RPMI8226 (cell line): Measurements from ENCODE around the gene BCAN.

Experiments used
- DNase-seq: peaks from one replicate; pipeline ENCODE4 v3.0.0-alpha.2; 2015

BCAN gene

DNA sequence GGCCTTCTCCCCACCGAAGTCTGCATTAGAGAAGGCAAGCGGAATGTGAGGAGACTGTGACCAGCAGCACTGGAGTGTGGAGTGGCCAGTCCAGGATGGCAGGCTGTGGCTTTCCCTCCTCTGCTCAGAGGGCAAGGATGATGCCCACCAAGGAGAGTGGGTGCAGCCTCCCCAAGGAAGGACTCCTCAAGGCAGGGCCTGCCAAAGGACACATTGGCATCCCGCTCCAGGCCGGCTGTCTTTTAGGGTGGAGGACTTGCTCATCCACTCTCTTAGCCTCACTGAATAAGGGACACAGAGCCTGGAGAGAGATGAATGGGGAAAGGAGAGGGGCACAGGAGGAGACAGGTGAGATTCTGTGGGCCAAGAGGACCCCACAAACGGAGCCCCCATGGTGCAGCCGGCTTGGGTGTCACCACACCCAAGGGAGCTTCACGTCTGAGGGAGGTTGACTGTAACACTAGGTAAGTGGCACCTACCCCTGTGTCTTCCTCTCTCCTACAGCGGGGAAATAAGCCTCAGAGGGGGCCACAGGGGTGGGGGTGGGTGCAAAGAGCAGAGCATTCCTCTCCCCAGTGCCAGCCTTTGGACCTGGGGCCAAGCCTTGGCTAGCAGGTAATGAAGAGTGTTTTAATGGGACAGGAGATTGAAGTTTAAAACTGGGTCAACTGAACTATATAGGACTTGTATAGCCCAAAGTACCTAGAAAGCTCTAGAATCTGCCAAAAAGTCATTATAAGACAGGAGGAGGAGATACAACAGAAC is 39.5 kb downstream of the BCAN start:
- no peak for DNase-seq

DNA sequence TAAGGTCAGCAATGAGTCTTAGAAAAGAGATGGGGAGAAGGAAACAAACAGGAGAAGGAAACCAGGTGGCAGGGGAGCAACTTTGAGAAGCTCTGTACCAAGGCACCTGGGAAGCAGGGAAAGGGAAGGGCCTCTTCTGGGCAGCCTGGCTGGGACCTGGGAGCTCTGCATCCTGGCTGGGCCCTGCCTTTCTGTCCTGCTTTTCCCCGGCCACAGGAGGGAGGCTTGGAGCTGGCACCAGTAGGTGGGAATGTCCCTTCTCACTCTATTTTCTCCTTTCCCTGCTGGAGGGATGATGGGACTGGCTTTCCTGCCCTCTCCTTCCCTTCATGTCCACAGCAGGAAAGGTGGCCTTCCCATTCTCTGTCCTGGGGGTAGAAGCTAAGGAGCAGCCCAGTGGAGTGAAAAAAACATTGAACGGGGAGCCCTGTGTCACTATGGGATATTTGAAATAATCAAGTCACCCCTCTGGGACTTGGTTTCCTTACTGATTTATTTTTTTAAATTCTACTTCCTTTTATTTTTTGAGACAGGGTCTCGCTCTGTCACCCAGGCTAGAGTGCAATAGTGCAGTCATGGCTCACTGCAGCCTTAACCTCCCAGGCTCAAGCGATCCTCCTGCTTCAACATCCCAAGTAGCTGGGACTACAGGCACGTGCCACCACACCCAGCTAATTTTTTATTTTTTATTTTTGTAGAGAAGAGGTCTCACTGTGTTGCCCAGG is 40.4 kb downstream of the BCAN start:
- no peak for DNase-seq

DNA sequence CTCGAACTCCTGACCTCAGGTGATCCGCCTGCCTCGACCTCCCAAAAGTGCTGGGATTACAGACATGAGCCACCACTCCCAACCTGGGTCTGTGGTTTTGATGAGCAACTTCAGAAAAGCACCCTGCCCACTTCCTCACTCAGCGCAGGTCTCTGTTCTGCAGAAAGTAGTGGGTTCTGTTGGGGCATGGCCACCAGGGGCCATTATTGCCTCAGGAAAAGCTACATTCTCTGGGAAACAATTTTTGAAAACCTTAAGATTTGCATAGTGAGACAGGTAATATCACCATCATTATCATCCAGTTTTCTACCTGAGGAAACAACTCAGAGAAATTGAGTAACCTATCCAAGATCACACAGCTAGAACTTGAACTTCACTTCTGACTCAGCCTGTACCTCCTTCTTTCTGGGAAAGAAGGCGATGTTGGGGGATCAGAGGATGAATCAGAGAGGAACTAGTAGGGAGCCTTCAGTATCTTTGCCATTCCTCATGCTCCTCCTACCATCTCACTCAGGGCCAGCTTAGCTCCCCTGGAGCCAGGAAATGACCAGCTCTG is 42.4 kb downstream of the BCAN start:
- DNase-seq: no peak

DNA sequence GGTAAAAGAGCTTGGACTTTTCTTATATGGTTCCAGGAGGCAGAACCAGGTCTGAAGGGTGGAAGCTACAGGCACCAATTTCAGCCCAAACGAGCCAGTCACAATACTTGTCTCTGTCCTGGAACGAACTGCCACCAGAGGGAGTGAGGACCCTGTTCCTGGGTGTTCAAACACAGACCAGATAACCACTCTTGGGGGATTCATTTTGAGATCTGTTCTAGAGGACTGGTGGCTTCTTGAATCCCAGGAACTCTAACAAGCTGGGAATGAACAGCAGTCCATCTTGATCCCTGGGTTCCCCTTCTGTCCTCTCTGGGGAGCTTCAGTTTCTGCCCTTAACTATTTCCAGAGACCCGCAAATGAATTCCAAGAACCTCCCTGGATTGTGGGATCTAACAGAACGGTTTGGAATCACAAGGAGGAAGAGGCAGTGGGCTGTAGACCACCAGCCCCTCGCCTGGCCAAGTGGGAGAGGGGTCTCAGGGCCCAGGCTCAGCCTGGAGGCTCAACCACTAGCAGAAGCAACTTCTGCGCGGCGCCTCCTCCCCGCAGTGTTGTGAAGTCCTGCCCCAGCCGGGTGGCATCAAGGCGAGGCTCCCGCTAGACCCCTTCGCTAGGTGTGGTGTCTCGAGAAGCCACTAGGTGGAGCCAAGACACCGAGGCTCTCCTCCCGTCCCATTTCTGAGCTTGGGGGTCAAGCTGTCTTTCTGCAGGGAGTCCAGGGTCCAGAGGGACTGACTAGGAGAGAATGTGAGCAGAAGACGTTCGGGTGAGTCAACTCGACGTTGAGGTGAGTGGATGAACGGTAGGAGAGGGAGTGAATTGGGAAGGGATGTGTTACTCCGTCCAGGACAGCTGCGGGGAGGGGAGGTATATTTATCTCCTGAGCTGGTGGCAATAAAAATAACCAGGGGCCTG is 47.4 kb downstream of the BCAN start:
- DNase-seq: peak; percentile 92

DNA sequence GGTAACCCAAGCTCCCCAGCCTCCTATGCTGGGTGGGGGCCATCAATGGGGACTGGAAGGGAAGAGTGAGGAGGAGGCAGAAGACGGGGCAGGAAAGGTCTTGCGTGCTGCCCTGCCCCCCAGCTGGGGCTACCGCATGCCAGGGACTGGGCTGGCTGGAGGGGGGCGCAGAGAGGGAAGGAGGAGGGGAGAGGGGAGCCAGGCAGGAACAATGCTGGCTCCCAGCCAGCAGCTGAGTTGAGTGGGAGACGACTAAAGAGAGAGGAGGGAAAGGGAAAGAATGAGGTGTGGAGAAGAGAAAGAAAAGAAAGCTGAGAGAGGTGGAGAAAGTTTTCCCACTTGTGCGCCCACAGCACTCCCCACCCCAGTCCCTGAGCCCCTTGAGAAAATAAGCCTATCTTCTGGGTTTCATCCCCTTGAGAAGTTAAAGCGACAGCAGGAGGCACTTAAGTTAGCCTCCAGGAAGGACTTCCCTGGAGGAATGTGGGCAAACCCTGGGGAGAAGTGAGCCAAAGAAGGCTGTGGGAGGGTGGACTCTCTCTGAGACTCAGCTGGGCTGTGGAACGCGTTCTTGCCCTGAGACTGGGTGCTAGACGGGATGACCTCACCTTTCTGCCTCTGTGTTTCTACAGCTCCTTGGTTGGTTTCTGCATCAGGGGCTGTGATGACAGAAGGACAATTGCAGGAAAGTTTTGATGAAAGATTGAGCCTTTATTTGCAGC is 48.2 kb downstream of the BCAN start:
- DNase-seq: no peak

DNA sequence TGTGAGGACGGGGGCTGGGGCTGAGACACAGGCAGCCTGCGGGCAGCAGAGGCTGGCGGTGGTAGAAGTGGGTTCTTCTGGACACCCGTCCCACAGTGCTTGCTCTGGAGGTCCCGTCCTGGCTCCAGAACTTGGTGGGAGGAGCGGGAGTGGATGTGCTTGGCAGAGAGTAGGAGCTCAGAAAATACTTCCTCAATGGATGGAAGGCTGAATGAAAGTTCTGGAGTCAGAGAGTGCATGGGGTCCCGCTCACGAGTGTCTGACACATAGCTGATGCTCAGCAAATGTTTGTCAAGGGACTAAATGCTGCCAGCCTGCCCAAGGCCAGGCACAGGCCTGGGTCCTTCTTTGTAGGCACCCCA is 48.7 kb downstream of the BCAN start:
- DNase-seq: no peak

DNA sequence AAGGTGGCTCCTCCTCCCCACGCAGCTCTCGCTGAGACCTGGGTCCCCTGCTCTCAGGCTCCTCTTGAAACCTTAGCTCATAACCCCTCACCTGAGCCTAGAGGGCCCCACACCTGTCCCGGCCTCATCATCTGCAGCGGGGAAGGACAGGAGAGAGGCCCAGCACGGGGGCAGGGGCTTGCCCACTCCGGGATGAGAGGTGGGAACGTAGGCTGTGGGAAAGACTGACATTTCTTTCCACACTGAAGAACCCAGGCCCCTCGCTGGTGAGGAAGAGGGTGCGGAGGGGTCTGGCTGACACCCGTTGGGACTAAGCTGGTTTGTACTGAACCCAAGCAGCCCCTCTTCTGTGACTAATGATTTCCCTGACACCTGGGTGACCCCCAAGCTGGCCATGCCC is 49.3 kb downstream of the BCAN start:
- DNase-seq: no peak

DNA sequence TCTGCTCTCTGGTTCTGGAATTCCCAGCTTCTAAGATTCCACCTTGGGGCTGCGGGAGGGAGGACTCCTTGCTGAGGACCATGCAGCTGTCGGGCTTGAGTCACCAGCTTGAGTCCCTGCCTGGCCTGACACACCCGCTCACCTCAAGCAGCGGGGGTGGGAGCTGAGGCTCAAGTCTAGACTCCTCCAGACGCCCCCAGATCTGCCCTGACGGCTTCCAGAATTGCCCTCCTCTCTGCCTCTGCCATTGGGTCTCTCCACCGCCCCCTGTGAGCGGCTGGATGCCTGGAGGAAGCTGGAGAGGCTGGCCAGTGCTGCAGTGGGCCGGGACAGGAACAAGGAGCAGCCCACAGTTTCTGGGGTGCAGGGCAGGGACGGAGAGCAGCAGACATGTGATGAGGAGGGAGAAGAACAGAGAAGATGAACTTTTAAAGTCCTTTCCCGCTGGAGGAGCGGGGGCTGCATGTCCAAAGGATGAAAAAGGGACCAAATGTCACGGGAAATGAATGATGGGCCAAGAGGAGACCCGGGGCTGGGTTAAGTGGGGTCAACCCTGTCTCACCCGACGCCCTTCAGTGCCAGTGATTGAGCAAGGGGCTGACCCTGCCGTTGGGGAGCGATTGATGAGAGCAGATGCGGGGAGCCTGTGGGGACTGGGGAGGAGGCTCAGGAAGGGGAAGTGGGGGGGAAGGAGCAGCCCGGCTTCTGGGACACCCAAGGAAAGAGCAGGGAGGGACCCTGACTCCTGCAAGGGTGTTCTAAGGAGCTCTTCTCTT is 49.9 kb downstream of the BCAN start:
- DNase-seq: no peak

DNA sequence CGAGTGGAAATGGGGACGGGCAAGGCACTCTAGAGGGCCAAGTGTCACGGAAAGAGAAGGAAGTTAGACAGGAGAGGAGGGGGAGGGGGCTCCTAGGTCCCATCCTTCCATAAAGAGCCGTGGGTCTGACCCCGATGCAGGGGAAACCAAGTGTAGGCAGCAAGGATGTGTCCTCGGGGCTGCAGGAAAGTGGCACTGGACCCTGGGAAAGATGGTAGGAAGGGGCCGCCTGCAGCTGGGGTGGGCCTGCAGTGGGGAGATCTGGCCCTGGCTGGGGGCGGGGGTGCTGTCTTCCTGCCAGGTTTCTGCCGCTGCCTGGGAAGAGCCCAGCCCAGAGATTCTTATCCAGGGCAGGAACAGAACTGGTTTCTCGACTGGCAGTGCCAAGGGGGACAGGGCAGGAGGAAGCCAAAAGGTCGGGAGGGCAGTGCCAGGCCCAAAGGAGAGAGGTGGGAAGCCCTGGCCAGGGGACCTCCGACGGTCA is 50.6 kb downstream of the BCAN start:
- DNase-seq: no peak

DNA sequence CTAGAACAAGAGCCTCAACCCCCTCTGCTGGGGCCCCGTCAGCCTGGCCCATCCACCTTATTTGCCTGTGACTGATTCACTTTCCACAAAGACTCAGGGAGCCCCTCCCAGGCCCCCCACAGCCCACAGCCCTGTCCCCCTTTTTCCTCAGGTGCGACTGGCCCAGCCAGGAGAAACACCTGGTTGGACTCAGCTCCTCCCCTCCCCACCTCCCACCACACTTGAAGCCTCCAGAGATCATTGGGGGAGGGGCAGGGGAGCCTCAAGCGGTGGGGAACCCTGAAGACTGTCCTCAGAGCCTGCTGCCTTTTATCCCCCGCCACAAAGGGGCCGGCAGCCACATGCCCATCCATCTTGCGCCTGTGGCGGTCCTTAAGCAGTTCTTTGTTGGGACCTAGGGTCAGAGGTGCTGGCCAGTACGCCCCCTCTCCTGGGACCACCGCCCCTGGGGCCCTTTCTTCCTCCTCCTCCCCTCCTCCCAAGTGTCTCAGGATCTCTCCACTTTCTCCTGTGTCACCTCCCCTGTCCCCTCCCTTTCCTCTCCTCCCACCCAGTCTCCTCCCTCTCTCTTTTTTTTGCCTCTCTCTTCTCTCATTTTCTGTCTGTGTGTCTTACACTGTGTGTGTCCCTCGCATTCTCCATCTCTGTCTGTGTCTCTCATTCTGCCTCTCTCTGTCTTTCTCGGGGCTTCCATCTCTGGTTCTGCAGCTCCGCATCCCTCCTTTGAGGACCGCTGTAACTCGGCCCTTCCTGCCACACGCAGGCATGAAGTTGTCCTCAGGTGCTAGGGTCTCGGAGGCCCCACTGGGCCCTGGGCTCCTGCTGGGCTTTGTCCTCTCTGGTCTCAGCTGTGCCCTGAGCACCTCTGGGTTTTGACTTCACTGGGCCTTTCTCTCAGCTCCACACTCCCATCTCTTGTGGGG is 51.3 kb downstream of the BCAN start:
- peak; percentile 92 for DNase-seq

DNA sequence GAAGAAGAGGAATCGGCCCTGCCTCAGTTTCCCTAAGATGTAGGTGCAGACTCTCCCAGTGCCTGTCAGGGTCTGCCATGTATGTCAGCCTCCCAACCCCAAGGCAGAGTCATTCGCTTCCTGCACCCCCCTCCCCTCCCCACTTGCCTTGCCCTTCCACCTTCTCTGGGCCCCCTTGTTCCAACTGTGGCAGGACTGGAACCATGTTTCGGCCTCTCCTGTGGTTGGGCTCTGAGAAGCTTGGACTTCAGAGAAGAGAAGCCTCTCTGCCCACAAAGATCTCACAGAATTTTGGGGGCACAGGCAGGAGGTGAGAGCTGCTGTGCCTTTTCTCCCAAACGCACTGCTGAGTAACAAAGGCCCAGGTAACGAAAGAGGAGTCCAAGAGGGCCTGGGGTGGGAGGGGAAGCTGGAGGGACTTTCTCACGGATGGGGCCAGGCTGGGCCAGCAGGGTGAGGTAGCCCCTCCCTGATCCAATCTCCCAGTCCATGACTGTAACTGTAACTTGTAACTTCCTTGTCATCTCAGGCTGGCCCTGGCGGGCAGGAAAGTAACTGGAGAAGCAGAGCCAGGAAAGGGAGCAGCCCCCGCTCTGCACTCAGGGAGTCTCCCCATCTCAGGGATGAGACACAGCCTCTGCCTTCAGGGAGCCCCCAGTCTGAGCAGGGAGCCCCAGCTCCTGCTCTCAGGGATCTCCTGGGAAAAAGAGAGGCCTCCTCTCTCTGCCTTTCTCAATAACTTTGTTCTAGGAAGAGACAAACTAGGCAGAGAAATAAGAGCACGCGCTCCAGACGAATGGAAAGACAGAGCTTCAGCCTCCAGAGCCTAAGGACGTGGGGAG is 52.2 kb downstream of the BCAN start:
- no peak for DNase-seq

DNA sequence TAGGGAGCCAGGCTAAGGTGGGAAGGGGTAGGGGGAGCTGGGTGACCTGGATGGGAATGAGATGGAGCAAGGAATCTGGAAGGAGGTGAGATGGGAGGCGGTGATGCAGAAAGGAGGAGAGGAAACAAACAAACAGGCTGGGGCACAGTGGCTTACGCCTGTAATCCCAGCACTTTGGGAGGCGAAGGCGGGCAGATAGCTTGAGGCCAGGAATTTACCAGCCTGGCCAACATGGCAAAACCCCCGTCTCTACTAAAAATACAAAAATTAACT is 52.7 kb downstream of the BCAN start:
- no peak for DNase-seq

DNA sequence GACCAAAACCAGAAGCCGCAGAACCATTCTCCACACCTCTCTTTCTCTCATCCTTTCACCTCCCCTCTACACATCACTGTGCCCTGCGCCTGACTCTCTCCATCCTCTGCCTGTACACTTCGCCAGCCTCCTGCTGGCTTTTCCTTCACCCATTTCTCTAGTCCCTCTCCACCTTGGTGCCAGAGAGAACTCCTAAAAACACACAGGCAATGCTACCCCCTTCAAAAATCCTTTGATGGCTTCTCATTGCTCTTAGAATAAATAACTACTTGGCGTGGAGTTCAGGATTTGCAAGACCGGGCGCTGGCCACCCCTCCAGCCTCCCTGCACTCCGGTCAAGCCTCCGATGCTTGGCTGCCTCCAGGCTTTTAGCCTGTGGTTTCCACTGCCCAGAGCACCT is 54.8 kb downstream of the BCAN start:
- no peak for DNase-seq

DNA sequence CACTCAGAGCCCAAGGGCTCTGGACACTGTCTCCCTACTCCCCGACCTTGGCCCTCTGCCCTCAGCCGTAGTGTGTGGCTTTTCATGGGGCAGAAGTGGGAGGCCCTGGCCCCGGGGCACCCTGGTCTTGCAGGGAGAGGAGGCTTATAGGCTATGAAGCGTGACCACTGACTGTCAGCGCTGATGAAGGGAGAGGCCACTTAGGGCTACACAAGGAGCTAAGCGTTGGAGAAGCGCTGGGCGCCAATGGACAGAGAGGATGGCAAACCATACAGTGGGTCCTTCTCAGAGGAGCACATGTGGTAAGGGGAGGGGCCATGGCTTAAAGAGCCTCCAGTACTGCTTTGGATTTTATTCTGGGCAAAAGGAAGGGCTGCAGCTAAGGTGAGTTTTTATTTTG is 55.6 kb downstream of the BCAN start:
- no peak for DNase-seq

DNA sequence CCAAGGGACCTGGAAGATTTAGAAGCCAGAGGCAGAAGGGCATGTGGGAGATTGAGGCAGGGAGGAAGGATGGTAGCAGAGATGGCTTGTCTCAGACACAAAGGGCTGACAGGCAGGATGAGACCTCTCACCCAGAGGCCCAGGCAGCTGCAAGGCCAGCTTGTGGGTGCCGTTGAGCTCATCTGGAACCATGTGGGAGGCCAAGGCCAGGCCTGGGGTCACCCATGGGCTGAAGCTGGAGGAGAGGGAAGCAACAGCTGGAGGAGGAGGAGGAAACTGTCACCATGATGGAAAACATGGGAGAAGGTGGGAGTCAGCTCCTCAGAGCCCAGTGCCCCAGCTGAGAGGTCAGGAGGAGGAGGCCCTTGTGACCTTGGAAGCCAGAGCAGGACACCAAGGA is 57.1 kb downstream of the BCAN start:
- no peak for DNase-seq

DNA sequence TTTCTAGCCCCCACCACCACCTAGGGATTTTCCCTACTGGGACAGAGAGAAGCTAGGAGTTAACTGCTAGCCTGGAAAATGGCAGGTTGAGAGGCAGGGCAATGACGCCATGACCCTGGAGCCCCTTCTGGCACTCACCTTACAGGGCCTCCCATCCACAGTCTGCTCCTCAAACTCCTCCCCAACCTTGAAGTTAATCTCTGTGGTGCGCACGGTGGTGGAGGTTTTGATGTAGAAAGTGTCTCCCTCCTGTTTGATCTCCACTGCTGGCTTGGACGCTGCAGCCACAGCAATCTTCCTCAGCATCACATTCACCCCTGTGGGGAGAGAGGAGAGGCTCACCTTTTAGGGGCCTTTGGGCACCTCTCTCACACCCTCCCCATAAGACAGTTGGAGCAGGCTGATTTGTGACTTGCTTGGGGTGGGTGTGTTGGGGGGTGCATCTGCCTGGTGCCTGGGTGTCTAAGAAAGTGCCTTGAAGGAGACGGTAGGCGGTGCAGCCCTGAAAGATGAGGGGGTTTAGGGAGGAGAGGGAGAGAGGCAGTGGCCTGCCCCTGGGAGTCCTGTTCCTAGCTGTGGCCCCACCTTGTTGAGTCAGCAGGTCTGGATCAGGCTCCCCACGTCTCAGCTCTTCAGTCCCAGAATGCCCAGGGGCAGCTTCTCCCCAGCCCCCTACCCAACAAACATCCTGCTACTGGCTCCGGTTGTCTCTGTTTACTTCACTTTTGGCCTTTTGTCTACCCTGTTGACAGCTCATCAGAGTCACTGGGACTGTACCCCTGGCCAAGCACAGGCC is 59.0 kb downstream of the BCAN start:
- DNase-seq: peak; percentile 18

DNA sequence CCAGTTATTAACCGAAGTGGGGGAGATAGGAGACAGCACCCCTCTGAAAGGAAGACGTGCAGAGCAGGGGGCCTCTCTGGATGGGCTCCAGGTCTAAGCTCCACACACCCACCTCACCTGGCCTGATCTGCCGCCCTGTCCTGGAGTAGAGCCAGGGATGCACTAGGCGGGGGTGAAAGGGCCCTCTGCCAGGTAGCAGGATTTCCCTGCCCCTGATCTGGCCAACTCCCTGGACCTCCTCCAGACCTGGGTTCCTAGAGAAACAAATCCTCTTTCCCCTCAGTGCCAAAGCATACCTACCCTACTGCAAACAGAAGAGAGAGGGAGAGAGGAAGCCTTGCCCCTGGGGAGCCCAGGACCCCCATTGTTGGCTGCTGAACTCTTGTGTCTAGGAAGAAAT is 61.4 kb downstream of the BCAN start:
- DNase-seq: no peak

DNA sequence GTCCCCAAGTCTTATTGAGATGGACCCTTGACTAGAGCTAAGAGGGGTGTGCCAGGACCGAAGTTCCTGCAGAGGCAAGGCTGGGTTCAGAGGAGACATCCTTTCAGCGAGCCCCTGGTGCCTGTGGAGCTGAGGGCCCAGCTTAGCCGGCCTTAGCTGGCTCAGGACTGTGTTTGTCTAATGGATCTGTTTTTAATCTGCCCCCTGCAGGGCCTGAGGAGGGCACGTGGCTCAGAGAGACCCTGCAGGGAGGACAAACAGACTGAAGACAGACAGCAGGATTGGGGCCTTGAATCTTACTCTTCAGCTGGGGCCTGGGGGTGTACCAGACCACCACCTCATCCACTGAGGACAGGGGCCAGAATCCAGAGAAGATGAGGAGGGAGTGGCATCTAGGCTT is 61.8 kb downstream of the BCAN start:
- DNase-seq: no peak

DNA sequence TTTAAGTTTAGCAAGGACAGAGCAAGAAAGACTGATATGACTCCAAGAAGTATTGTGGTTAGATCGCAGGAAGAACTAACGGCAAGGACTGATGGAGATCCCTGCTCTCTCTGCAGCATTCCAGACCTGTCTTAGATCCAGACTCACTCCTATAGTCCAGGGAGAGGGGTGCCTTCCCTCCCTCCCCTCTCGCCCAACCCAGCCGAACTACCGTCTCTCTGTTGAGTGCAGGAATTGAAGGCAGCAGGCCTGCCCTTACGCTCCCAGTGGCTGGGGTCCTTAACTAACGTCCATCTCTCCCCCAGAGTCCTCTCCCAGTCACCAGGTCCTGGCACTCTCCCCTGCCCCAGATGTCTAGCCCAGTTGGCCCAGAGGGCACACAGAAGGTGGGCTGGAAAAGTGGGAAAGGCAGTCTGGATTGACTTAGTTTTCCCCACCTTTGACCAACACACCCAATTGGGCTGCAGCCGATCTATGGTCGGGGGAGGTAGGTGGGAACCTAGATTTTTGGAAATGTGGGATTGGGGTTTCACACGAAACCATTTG is 62.3 kb downstream of the BCAN start:
- DNase-seq: no peak
